ENCODE measurements around the gene RAPGEF6.
"Not testable (repeated sequence)": the region's sequence is repeated elsewhere in the genome, so short reads cannot be mapped to it uniquely, and the experiment has no call there.

The RAPGEF6 gene

DNA sequence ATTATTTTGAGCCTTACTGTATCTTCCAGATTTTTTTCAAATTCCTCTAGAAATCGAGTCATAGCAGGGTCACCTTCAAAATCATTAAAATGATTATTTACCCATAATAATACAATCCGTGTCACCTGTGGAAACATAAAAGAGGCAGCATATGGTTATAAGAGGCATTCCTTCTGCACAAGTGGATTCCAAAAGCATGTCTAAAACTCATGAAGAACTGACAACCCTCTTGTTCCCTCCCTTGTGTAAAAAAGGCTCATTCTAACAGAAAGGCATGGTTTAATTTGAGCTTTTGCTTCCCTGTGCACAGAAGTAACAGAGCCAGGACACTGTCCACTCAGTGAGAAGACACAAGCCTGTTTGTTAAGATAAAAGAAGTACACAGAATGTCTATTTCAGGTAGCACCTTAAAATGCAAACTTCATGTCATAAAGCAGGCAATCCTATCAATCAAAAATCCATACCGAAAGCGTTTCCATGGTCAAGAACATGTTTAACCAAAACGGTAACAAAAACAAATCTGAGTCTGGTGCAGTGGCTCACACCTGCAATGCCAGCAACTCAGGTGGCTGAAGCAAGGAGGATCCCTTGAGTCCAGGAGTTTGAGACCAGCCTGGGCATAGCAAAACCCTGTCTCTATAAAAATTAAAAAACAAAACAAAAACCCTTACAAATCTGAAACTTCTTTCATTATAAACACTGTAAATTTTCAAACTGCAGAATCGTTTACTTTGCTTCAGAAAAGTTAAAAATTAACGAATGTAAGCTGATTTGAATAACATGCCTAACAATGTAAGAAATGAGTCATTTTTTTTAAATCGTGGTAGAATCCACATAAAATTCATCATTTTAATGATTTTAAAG is 139.3 kb downstream of the RAPGEF6 start:
- DNase-seq = no peak

- DNase-seq = no peak
These were observed 143.3 kb downstream of the RAPGEF6 start for GRCh38 chr5:131491749-131492148.

DNA sequence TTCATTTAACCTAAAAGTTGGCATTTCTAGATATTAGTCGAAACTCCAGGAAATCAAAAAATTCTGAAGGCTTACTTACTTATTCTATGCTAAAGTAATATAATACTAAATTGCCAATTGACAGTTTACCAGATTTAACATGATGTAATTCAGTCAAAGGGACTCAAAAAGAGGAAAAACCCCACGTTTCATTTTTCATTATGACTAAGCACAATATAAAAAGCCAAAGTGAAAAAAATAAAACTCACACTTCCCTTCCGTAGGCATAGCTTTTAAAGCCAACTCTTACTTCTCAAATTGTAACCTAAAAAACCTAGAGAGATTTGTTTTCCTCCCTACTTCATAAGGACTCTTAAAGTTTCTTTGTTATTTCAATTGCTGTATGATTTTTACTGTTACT is 146.6 kb downstream of the RAPGEF6 start:
- DNase-seq = peak in 1 of 2 experiments; percentile 13

- not testable (repeated sequence) for DNase-seq
These were observed 147.7 kb downstream of the RAPGEF6 start for GRCh38 chr5:131487371-131487770.

GRCh38 chr5:131482617-131483016 is 152.4 kb downstream of the RAPGEF6 start:
- no peak for DNase-seq

GRCh38 chr5:131481569-131481968 is 153.5 kb downstream of the RAPGEF6 start:
- no peak for DNase-seq

GRCh38 chr5:131475541-131475941 is 159.5 kb downstream of the RAPGEF6 start:
- no peak for DNase-seq

DNA sequence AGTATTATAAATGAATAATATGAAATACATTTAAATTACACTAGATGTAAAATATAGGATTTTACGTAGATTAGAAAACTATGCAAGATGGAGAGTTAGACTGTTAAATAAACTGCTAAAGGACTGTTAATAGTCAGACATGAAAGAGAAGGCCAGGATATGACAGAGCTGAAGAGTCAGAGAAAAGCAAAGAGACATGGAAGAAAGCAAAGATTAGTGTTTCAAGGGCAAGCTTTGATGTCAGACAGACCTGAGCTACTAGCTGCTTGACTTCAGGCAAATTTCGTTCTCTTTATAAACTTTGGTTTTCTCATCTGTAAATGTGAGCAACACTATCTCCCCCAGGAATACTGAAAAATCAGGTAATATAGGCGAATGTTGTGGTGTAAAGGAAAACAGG is 161.3 kb downstream of the RAPGEF6 start:
- no peak for DNase-seq

DNA sequence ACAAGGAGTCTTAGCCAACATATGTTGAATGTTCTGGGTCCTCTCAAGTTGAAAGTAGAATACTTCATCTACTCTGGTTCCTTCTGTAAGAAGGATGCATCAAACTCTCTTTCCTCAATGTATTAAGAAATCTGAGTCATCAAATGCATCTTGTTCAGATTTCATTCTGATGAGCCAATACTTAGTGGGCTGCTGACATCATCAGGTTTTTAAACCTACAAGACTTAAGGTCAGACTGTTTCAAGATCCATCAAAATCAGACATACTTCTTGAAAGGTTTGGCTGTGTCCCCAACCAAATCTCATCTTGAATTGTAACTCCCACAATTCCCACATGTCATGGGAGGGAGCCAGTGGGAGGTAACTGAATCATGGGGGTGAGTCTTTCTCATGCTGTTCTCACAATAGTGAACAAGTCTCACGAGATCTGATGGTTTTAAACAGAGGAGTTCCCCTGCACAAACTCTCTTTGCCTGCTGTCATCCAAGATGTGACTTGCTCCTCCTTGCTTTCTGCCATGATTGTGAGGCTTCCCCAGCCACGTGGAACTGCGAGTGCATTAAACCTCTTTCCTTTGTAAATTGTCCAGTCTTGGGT is 168.8 kb downstream of the RAPGEF6 start:
- DNase-seq = no peak

DNA sequence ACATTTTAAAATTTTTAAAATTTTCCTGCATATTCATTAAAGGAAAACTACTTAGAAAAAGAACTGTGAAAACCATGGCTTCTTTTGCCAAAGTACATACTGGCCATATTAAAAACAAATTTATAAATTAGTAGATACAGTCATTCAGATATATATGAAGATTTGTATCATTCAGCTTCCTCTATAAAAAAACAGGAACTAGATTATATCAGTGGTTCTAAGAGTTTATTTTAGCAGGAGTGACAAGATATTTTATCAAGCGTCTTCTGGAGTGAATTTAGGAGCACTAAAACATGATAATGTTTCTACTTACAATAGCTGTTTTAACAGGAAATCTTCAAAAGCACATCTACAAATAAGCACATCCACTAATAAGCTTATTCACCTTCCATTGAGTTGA is 171.4 kb downstream of the RAPGEF6 start:
- DNase-seq = peak; percentile 34 to 47

DNA sequence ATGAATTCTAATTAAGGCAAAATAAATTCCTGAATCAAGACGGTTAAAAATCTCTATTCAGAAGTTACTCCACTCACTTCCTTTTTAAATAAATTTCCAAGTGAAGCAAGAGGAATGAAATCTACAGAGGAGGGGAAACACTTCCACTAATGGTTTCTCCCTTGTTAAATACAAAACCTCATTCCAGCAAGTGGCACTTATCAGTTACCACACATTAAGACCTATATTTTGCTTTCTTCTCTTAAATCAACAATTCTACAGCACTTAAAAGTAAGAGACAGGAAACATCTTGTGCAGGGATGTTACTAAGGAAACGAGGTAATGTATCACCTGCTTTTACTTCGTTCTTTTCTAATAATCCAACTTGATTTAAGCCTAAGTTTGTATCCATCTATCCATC is 172.6 kb downstream of the RAPGEF6 start:
- no peak for DNase-seq

DNA sequence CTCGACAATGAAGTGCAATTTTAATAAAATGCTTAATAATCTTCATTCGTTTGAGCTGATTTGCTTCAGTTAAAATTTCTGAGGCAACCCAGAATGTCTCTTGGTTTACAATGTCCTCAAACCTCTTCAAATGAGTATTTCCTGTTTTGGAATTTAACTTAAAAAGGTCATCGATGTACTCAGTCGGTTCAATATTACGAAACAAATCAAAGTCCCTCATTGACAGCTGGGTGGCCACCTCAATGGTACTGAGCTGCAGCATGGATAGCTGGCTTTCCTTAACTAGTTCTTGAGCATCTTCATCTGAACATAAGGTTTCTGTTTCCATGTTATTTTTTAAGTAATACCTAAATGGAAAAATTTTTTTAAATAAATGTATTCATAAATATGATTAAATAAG is 173.3 kb downstream of the RAPGEF6 start:
- DNase-seq = no peak

DNA sequence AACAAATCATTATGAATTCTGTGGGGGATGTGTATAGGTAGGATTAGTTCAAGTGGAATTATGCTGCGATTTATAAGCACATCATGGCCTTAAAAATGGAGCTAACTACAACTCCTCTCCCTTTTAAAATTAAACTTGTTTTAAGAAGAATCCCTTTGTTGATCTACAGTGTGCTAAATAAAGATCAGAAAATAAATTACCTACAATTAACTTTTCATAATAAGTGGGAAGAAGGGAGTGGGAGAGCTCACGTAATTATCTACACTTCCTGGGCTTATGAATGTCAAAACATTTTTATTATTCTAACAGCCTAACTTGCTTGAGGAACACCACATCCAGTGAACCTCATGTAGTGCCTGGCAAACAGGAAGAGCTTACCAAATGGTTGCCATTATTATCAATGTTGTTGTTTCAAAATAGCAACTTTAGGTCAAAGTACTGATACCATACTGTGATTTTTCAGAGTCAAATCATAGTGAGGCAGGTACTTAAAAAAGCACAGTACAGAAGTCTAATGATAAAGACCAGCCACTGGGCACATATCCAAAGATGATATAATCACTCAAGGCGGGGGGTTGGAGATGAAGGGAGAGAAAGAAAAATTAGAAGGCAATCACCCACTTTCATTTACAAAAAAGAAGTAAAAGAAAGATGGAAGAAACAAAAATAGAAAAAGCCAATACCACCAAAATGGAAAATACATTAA is 174.0 kb downstream of the RAPGEF6 start:
- DNase-seq = no peak

GRCh38 chr5:131460133-131460532 is 174.9 kb downstream of the RAPGEF6 start:
- no peak for DNase-seq

DNA sequence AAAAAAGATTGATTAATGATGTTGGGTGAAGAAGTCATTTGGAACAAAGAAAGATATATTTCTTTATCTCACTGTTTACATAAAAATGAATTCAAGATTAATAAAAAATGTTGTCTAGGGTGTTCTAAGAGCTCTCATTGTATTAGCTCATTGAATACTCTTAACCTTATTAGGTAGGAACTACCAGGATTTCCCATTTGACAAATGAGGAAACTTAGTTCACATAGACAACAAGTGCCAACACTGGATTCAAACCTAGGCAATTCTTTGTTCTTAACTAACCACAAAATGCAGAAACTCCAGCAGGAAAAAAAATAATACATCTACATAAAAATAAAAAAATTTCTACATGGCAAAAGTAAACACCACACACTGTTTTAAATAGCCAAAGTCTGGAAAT is 175.8 kb downstream of the RAPGEF6 start:
- no peak for DNase-seq

DNA sequence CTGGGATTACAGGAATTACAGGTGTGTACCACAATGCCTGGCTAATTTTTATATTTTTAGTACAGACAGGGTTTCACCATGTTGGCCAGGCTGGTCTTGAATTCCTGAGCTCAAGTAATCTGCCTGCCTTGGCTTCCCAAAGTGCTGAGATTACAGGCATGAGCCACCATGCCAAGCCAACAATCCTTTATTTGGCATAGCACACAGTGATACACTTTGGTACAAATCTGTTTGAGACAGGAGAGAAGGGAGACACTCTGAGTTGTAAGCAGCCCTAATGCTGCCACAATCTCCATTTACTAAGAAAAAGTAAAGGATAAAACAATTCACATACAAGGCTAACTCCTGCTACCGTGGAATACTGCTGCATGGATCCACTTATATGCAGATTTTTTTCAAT is 177.8 kb downstream of the RAPGEF6 start:
- DNase-seq = no peak

DNA sequence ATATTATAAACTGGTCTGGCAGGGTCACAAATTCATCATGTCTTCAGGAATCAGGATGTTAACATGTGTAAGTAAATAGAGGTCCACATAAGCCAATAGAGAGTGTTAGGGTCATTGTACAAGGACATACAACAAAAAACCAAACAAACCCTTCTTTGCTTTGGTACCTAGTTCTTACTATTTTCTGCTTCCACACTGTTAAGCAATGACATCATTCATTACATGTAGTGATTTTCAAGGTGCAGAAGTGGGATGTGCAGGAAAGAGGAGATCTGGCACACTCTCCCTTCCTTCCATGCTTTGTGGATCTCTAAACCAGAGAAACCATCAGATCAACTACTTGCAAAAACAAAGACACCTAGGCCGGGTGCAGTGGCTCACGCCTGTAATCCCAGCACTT is 184.1 kb downstream of the RAPGEF6 start:
- no peak for DNase-seq

DNA sequence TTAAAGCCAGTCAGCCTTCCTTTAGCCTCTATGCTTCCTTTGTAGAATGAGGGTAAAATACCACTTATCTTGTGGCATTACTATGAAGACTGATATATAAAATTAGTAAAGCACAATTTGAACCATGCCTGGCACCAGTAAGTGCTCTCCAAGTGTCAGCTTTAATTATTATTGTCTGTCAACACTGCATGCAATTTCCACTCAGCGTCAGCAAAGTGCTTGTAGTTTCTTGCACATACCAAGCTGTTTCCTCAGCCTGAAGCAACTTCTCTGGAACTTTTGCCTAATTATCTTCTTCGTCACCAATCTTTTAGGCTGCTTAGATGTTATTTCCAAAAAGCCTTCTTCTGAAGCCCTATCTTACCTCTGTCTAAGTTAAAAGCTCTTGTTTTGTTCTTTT is 193.8 kb downstream of the RAPGEF6 start:
- DNase-seq = no peak

- DNase-seq = no peak
These were observed 198.9 kb downstream of the RAPGEF6 start for GRCh38 chr5:131436081-131436480.

DNA sequence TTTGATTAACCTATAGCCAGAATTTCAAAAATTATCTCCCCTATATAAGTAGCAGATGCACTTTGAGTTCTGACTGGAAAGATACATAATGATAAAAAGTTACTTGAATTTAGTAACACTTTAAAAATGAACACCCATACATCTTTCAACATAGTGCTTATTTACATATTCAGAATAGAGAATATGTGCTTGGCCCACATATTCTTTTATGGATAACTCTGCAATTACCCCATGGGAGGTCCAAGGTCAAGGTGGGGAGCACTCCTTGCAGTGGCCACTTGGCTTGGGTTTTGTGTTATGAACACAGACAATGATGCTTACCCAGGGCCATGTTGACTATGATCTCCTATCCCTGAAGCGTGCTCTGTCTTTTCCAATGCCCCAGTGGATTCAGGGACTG is 201.9 kb downstream of the RAPGEF6 start:
- no peak for DNase-seq

- no peak for DNase-seq
These were observed 203.2 kb downstream of the RAPGEF6 start for GRCh38 chr5:131431794-131432193.

DNA sequence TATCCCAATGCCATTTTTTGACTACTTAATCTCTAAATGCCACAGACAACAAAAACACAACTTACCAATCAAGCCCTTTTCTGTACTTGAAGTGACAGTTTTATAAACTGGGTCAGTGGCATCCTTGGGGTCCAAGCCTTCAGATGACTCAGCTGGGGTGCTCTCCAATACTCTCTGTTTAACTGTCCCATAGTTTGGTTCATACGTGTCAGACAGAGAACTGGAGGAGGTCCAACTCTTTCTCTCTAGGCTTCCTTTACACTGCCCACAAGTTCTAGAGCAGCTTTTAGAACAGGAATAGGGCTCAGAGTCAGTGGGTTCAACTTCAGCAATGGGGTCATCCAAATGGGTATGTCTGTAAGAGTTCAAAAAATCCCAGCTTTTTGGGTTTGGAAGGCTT is 204.2 kb downstream of the RAPGEF6 start:
- no peak for DNase-seq

DNA sequence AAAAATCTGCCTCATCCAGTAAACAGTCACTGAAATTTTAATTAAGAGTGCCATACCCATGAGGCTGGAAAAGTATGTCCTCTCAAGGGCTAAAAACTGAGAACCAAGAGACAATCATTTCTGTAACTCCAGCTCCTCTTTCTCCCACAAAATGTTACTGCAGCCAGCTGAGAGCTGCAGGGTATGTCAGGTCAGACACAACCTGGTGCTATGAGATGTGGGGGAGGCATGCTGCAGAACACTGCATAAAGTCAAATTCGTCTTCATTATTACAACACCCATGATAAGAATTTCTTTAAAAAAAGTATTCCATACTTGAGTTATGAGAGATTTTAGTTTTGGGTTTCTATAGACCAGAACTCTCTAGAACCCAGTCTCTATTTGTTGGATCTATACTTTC is 209.0 kb downstream of the RAPGEF6 start:
- no peak for DNase-seq

DNA sequence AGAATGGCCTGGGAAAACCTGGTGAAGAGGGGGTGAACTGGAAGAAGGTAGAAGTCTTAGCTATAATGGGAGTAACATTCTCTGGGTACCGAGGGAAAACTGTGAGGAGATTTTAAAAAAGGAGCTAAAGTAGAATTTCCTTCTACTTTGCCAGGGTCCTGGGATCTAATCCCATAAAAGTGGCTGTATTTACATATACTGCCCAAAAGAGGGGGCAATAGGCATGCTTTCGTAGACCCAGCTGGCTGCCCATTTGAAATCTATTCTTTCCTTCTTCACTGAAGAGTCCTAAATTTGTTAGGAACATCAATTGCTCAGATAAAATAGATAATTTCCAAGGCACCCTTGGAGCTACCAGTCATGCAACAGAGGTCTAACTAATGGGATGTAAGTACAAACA is 212.0 kb downstream of the RAPGEF6 start:
- DNase-seq = peak; percentile 46 to 64
